Mesodermal cell (in vitro differentiated cells): ENCODE results near the gene RADIL. TPM values are rescaled to one million over a fixed set of nuclear protein-coding genes. Genes with fewer than 3 reads are reported as not detected.

Experiments used
- H3K27ac ChIP-seq: 2 replicates; pipeline ENCODE4 v1.7.0; 2013; ENCODE audit warnings: mild to moderate bottlenecking, low read depth, low read length, moderate library complexity; ENCODE audit not compliant: severe bottlenecking
- H3K36me3 ChIP-seq: 2 replicates; pipeline ENCODE4 v1.7.1; 2013; ENCODE audit warnings: mild to moderate bottlenecking, low read length, moderate library complexity; ENCODE audit not compliant: control insufficient read depth, insufficient read depth
- H3K4me1 ChIP-seq: one replicate; pipeline ENCODE4 v1.7.1; 2013; ENCODE audit warnings: mild to moderate bottlenecking, low read length; ENCODE audit not compliant: insufficient read depth, control insufficient read depth, poor library complexity, severe bottlenecking
- H3K4me3 ChIP-seq: 2 replicates; pipeline ENCODE4 v1.7.0; 2013; ENCODE audit warnings: low read length, control low read depth, mild to moderate bottlenecking; ENCODE audit not compliant: insufficient read depth, poor library complexity, severe bottlenecking; ENCODE audit errors: extremely low read depth
- H3K9me3 ChIP-seq: 2 replicates; pipeline ENCODE4 v1.7.1; 2013; ENCODE audit warnings: mild to moderate bottlenecking, low read length, moderate library complexity; ENCODE audit not compliant: control insufficient read depth
- WGBS, 2 experiments: methylation state at CpG; one replicate each; pipeline ENCODE4 v1.1.5; 2013; ENCODE audit warnings: missing lambda C conversion rate in 2 of 2; ENCODE audit not compliant: insufficient coverage in 2 of 2; 5-methylcytosine and 5-hydroxymethylcytosine counted together
- polyA plus RNA-seq, 2 experiments: library from polyadenylated mRNA; stranded (reverse); fragments of 50-300 nt; gene quantifications; one replicate each; pipeline ENCODE4 v1.2.3, GENCODE V29; 2013

Gene RADIL, protein sequence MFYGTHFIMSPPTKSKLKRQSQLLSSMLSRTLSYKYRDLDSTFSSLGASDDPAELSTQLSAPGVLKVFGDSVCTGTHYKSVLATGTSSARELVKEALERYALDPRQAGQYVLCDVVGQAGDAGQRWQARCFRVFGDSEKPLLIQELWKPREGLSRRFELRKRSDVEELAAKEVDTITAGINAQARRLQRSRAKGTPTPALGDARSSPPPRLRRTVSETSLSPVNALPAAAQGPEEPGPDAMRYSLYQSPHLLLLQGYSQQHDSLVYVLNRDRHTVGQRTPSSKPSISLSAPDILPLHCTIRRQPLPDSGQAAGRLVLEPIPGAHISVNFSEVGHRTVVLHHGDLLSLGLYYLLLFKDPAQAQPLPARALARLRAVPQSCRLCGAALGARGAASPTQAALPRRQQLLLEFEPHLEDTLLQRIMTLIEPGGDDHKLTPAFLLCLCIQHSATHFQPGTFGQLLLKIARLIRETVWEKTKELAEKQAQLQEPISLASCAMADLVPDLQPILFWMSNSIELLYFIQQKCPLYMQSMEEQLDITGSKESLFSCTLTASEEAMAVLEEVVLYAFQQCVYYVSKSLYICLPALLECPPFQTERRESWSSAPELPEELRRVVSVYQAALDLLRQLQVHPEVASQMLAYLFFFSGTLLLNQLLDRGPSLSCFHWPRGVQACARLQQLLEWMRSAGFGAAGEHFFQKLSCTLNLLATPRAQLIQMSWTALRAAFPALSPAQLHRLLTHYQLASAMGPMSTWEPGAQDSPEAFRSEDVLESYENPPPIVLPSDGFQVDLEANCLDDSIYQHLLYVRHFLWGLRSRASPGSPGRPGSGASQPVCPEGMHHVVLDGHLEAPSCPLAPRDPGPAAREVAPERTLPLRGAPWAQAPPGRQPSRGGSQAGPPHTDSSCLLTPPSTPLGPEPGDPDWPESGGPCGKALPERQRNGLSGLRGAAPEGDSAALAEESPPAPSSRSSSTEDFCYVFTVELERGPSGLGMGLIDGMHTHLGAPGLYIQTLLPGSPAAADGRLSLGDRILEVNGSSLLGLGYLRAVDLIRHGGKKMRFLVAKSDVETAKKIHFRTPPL
- 19.8 TPM for polyA plus RNA-seq (2013, experiment 1 of 2)
- 18.5 TPM for polyA plus RNA-seq (2013, experiment 2 of 2)

DNA sequence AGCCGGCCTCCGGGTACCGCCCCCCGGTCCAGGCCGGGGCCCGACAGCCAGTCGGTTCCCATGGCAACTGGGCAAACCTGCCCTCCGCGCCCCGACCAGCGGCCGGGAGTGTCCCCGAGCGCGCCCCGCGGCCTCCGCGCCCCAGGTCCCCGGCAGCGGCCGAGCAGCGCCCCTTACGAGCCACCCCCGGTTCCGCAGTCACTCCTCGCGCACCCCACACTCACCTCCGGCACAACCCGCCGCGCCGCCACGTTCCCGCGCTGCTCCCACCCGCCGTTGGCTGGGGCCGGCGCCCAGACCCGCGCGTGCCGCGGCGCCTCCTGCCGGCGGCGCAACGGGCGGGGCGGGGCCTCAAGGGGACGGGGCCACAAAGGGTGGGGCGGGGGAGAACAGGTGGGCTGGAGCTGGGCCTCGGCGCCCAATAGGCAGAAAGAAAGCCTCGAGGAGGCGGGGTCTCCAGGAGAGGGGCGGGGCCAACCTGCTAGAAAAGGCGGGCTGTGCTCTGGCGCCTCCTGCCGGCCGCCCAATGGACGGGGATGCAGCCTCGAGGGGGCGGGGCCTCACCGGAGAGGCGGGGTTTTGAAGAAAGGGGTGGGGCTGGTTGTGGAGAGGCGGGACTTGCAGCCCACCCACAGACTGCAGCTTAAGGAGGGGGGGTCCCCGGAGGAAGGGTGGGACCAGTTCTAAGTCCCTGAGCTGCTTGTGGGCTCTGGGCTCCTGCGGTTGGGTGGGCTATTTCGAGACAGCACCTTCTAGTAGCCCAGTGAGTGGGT is at the start of gene RADIL:
Gene RADIL (minus strand): TSS at position 345 of the 773 bp plus-strand sequence. CDS start 5,577 bp downstream, outside the sequence.
- Histone ChIP-seq H3K4me1 (peaks cover 9% of the 10 kb centered on the region), H3K4me3 (peak within 1 kb of the TSS; percentile 64), H3K36me3 (no peaks in the 10 kb centered on the region), H3K9me3 (no peaks in the 10 kb centered on the region), H3K27ac (peak within 1 kb of the TSS; percentile 95)
- 1% methylated on average over 31 to 58 of the region's 72 CpGs for WGBS, 2 experiments

DNA sequence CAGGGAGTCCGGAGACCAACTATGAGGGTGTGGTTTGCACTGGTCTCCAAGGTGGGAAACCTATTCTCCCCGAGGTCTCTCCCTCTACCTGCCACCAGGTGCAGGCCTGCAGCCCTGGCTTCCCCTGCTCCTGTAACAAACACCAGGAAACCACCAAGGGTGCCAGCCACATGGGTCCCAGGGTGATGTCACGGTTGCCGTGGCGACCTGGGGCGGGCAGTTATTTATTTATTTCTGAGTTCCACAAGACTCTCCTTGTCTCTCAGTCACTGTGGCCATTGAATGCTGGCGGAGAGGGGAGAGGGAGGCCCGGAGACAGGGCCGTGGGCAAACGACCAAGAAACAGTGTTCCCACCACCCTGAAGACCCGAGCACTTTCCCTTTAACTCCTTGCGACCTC is 48.4 kb upstream of the RADIL start:
- Histone ChIP-seq H3K36me3 (no peaks in the 10 kb centered on the region), H3K4me1 (no peaks in the 10 kb centered on the region), H3K4me3 (no peak overlapping the region), H3K27ac (no peak overlapping the region), H3K9me3 (no peaks in the 10 kb centered on the region)
- 44 to 63% methylated on average over 2 to 3 of the region's 12 CpGs for WGBS, 2 experiments

DNA sequence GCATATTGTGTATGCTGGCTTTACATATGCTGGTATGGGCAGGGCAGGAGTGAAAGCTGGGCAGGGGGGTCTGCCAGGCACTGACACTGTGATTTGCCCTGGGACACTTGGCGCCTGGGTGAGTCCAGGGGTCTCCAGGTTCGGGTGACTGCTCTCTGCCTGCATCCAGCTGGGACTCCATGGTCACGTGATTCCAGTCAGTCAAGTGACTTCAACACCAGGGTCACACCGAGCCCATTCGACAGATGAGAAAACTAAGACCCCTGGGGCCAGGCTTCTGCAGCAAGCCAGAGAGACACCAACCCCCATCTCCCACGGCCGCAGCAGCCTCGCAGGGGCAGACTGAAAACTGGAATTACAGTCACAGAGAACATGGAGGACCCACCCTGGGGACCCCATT is 45.5 kb upstream of the RADIL start:
- H3K4me3 ChIP-seq: no peak overlapping the region
- H3K9me3 ChIP-seq: no peaks in the 10 kb centered on the region
- no peak overlapping the region for H3K27ac ChIP-seq
- H3K36me3 ChIP-seq: no peaks in the 10 kb centered on the region
- WGBS, 2 experiments: 87 to 92% methylated on average over 8 of the region's 8 CpGs
- H3K4me1 ChIP-seq: no peaks in the 10 kb centered on the region

DNA sequence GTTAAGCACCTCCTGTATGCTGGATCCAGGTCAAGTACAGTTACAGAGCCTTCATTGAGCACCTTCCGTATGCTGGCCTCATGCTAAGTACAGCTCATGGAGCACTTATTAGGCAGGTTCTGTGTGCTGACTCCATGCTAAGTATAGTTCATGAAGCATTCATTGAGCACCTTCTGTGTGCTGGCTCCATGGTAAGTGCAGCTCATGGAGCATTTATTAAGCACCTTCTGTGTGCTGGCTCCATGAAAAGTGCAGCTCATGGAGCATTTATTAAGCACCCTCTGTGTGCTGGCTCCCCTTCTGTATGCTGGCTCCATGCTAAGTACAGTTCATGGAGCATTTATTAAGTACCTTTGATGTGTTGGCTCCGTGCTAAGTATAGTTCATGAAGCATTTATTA is 44.9 kb upstream of the RADIL start:
- H3K4me3 ChIP-seq: no peak overlapping the region
- no peaks in the 10 kb centered on the region for H3K4me1 ChIP-seq
- 67 to 95% methylated on average over 2 of the region's 2 CpGs for WGBS, 2 experiments
- no peaks in the 10 kb centered on the region for H3K36me3 ChIP-seq
- H3K9me3 ChIP-seq: no peaks in the 10 kb centered on the region
- H3K27ac ChIP-seq: no peak overlapping the region

DNA sequence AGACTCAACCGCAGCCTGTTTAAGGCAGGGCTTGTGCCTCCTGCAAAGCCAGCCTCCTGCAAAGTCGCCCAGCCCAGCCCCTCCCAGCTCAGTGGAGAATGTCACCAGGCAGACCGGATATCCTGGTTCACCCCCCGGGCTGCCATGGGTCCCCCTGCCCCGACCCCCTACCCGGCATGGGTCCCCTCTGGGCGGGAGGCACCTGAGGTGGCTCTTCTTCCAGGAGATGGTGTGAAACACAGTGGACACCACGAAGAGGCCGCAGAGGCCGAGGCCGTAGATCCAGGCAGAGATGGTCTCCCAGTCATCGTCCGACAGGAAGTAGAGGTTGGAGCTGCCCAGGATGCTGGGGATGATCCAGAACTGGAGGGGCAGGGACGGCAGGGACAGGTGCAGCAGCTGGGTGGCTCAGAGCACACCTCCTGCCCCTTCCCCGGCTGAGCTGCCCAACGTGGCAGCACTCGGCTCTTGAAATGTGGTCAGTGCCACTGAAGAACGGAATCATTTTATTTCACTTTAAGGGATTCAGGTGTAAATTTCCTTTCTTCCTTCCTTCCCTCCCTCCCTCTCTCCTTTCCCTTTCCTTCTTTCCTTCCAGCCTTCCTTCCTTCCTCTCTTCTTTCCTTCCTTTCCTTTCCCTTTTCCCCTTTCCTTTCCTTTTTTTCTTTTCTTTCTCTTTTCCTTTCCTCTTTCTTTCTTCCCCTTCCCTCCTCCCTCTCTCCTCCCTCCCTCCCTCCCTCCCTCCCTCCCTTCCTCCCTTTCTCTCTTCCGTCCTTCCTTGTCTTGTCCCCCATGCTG is 36.7 kb upstream of the RADIL start:
- Histone ChIP-seq H3K4me3 (no peak overlapping the region), H3K9me3 (no peaks in the 10 kb centered on the region), H3K4me1 (no peaks in the 10 kb centered on the region), H3K36me3 (no peaks in the 10 kb centered on the region), H3K27ac (no peak overlapping the region)
- 73 to 84% methylated on average over 11 to 18 of the region's 19 CpGs for WGBS, 2 experiments

DNA sequence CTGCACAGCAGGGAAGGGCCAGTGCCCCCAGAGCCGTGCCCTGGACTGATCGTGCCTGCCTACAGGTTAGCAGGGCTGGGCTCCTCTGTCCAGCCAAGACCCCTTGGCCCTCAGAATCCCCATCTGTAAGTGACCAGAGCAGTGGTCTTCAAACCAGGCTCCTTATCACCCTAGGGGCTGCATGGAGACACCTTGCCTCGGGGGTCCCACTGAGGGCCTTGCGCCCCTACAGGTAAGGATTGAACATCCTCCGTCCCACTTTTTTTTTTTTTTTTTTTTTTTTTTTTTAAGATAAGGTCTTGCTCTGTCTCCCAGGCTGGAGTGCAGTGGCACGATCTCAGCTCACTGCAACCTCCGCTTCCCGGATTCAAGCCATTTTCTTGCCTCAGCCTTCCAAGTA is 32.6 kb upstream of the RADIL start:
- no peak overlapping the region for H3K27ac ChIP-seq
- no peak overlapping the region for H3K4me3 ChIP-seq
- no peaks in the 10 kb centered on the region for H3K36me3 ChIP-seq
- H3K9me3 ChIP-seq: no peaks in the 10 kb centered on the region
- 85% methylated on average over 5 of the region's 8 CpGs; no CpG with 5 or more reads in 1 of the 2 experiments for WGBS, 2 experiments
- no peaks in the 10 kb centered on the region for H3K4me1 ChIP-seq

DNA sequence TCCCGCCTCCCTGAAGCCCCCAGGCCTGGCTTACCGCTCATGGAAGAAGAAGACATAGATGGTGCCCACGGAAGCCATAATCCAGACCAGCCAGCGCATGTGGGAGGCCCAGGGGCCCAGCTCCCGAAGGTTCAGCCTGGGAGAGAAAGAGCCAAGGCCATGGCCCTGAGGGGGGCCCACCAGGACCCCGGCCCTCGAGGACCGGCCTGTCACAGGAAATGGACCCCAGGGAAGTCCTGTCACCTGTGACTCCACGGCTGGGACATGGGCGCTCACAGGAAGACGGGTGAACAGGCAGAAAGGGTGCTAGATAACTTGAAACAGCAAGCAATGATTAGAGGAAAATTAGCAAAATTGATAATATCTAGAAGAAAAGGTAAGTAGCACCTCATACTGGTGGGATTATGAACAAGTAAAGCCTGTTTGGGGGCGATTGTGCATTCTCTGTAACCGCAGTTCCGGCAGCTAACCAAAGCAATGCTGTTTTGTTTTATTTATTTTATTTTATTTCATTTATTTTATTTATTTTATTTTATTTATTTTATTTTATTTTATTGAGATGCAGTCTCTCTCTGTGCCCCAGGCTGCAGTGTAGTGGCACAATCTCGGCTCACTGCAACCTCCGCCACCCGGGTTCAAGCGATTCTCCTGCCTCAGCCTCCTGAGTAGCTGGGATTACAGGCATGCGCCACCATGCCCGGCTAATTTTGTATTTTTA is 27.8 kb upstream of the RADIL start:
- Histone ChIP-seq H3K4me3 (no peak overlapping the region), H3K9me3 (no peaks in the 10 kb centered on the region), H3K4me1 (no peaks in the 10 kb centered on the region), H3K36me3 (no peaks in the 10 kb centered on the region), H3K27ac (no peak overlapping the region)
- WGBS, 2 experiments: 89 to 93% methylated on average over 12 to 15 of the region's 20 CpGs

DNA sequence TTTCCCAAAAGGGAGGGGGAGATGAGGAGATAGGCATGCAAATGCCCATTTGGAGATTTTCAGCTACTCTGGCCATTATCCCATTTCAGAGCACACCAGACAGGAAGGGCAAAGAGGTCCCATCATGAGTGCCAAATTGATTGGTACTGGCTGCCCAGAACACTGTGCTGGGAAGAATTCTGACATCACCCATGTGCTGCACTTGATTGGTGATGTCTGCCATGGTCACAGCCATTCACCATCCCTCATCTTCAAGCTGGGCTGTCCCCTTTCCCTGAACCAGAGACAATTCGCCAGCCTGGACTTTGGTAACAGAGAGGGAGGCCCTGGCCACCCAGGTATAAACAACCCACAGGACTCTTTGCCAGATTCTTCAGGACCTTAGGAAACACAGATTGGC is 23.2 kb upstream of the RADIL start:
- H3K27ac ChIP-seq: no peak overlapping the region
- WGBS, 2 experiments: 88 to 90% methylated on average over 1 of the region's 1 CpG
- H3K4me1 ChIP-seq: no peaks in the 10 kb centered on the region
- H3K36me3 ChIP-seq: no peaks in the 10 kb centered on the region
- no peaks in the 10 kb centered on the region for H3K9me3 ChIP-seq
- H3K4me3 ChIP-seq: no peak overlapping the region

DNA sequence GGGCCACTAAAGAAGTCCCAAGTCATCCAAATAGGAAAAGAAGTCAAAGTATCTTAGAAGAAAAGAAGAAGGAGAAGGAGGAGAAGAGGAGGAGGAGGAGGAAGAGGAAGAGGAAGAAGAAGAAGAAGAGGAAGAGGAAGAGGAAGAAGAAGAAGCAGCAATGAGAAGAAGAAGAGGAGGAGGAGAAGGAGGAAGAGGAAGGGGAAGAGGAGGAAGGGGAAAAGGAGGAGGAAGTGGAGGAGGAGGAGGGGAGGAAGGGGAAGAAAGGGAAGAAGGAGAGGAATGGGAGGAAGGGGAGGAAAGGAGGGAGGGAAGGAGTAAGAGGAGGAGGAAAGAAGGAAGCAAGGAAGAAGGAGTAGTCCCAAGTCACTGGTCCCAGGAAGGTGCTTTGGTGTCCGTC is 21.7 kb upstream of the RADIL start:
- WGBS, 2 experiments: 83% methylated on average over 1 of the region's 1 CpG; no CpG with 5 or more reads in 1 of the 2 experiments
- Histone ChIP-seq H3K27ac (no peak overlapping the region), H3K9me3 (no peaks in the 10 kb centered on the region), H3K4me3 (no peak overlapping the region), H3K36me3 (no peaks in the 10 kb centered on the region), H3K4me1 (no peaks in the 10 kb centered on the region)
